ENCODE data around the gene TSPAN7.

- TF ChIP-seq, protein P1, sequence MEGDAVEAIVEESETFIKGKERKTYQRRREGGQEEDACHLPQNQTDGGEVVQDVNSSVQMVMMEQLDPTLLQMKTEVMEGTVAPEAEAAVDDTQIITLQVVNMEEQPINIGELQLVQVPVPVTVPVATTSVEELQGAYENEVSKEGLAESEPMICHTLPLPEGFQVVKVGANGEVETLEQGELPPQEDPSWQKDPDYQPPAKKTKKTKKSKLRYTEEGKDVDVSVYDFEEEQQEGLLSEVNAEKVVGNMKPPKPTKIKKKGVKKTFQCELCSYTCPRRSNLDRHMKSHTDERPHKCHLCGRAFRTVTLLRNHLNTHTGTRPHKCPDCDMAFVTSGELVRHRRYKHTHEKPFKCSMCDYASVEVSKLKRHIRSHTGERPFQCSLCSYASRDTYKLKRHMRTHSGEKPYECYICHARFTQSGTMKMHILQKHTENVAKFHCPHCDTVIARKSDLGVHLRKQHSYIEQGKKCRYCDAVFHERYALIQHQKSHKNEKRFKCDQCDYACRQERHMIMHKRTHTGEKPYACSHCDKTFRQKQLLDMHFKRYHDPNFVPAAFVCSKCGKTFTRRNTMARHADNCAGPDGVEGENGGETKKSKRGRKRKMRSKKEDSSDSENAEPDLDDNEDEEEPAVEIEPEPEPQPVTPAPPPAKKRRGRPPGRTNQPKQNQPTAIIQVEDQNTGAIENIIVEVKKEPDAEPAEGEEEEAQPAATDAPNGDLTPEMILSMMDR (IDR thresholded peaks at IDR 0.05), result no peak
- no peak for TF ChIP-seq POLR2A (IDR thresholded peaks at IDR 0.05)
Measured at GRCh38 chrX:38692961-38693360, 131.6 kb downstream of the TSPAN7 start.

All from right lobe of liver (tissue), 4 donors.